Astrocyte of the spinal cord (primary cell): ENCODE measurements around the gene MYH6.

Experiments
- DNase-seq: peaks from one replicate; pipeline ENCODE4 v3.0.0; 2011; ENCODE audit warnings: low read depth, low spot score
- H3K4me3 ChIP-seq: 2 replicates; pipeline ENCODE4 v1.5.1; 2011; ENCODE audit warnings: low read depth, mild to moderate bottlenecking, low read length, moderate library complexity
- in situ Hi-C: cut with HindIII; loops from 2 replicates; pipeline ENCODE4 v1.10.0; 2017; ENCODE audit warnings: low sequenced_read_pairs
- TF ChIP-seq, protein P1 (sequence below): IDR thresholded peaks from 2 replicates; pipeline ENCODE4 v1.5.1; 2012; ENCODE audit warnings: low read depth, mild to moderate bottlenecking, low read length, inconsistent platforms

The MYH6 gene

DNA sequence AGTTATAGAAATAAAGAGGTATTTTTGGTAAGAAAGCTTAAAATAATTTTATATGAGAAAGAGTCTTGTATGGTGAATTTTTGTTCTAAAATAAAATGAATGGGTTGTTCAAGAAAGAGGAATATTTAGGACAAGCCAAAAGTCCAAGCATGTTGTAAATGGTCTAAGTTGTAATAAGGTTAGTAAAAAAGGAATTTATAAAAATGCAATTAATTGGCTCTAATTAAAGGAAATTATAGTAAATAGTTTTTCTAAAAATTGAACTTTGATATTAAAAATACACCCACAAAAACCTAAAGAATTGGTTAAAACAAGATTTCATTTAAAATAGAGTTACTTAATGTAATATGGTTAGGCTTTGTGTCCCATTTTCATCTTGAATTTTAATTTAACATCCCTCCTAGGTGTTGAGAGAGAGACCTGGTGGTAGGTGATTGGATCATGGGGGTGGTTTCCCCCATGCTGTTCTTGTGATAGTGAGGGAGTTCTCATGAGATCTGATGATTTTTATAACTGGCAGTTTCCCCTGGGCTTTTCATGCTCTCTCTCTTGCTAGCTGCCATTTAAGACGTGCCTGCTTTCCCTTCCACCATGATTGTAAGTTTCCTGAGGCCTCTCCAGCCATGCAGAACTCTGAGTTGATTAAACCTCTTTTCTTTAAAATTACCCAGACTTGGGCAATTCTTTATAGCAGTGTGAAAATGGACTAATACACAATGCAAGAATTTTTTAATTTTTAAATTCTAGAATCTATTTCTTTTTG is 68.4 kb downstream of the MYH6 start:
- in situ Hi-C loops = no loop called here
- H3K4me3 ChIP-seq = no peak overlapping the region
- DNase-seq = no peak
- TF ChIP-seq, protein P1, sequence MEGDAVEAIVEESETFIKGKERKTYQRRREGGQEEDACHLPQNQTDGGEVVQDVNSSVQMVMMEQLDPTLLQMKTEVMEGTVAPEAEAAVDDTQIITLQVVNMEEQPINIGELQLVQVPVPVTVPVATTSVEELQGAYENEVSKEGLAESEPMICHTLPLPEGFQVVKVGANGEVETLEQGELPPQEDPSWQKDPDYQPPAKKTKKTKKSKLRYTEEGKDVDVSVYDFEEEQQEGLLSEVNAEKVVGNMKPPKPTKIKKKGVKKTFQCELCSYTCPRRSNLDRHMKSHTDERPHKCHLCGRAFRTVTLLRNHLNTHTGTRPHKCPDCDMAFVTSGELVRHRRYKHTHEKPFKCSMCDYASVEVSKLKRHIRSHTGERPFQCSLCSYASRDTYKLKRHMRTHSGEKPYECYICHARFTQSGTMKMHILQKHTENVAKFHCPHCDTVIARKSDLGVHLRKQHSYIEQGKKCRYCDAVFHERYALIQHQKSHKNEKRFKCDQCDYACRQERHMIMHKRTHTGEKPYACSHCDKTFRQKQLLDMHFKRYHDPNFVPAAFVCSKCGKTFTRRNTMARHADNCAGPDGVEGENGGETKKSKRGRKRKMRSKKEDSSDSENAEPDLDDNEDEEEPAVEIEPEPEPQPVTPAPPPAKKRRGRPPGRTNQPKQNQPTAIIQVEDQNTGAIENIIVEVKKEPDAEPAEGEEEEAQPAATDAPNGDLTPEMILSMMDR = no peak

DNA sequence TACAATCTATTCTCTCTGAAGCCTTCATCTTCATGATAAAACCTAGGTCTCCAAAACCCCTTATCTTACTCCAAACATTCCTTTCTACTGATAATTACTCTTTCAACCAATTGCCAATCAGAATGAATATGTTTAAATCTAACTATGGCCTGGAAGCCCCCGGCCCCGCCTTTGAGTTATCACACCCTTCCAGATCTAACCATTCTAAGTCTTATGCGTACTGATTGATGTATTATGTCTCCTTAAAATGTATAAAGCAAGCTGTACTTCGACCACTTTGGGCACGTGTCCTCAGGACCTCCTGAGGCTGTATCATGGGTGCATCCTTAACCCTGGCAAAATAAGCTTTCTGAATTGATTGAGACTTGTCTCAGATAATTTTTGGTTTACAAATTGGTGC is 72.5 kb downstream of the MYH6 start:
- TF ChIP-seq, protein P1 = no peak
- no peak for DNase-seq
- no peak overlapping the region for H3K4me3 ChIP-seq
- in situ Hi-C loops = no loop called here
